Peyer's patch (tissue), 4 donors: ENCODE results near the gene RBMS1.

ENCODE experiments used
- POLR2A ChIP-seq, 2 donors: fragments of 450-650 bp; IDR thresholded peaks; one replicate each; pipeline ENCODE4 v1.5.1; 2017; ENCODE audit warnings: antibody characterized with exemption in 2 of 2, mild to moderate bottlenecking in 2 of 2, moderate library complexity in 2 of 2
- TF ChIP-seq, protein P1 (sequence below), 6 experiments: fragments of 450-650 bp in 4 of 6; fragments of 200-600 bp in 2 of 6; sonication (generic) in 1 of 6; IDR thresholded peaks; one replicate each; pipeline ENCODE4 v1.5.1; 2017 to 2019; ENCODE audit warnings: antibody characterized with exemption in 6 of 6, mild to moderate bottlenecking in 3 of 6, moderate library complexity in 1 of 6

DNA sequence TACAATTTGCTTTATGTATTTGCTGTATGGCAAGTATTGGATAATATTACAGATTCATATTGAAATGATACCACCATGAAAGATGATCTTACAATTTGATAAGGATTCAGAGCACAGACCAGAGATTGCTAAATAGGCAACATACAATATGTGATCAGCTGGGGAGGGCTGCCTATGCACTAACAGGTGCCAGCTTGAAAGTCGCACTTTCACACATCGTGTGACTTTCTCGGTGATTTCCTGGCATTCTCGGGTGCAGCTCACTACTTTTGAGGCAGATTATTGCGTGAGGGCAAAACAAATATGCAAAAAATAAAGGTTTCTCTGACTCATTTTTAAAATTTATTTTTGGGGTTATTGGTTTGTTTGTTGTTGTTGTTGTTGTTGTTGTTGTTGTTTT, 36.0 kb downstream of the RBMS1 start:
- TF ChIP-seq, protein P1, sequence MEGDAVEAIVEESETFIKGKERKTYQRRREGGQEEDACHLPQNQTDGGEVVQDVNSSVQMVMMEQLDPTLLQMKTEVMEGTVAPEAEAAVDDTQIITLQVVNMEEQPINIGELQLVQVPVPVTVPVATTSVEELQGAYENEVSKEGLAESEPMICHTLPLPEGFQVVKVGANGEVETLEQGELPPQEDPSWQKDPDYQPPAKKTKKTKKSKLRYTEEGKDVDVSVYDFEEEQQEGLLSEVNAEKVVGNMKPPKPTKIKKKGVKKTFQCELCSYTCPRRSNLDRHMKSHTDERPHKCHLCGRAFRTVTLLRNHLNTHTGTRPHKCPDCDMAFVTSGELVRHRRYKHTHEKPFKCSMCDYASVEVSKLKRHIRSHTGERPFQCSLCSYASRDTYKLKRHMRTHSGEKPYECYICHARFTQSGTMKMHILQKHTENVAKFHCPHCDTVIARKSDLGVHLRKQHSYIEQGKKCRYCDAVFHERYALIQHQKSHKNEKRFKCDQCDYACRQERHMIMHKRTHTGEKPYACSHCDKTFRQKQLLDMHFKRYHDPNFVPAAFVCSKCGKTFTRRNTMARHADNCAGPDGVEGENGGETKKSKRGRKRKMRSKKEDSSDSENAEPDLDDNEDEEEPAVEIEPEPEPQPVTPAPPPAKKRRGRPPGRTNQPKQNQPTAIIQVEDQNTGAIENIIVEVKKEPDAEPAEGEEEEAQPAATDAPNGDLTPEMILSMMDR (IDR thresholded peaks at IDR 0.05): no peak
- TF ChIP-seq POLR2A (IDR thresholded peaks at IDR 0.05): no peak
